HG03469 (cell line): ENCODE measurements around the gene TMPRSS12.
"Not testable (repeated sequence)": the region's sequence is repeated elsewhere in the genome, so short reads cannot be mapped to it uniquely, and the experiment has no call there.

ENCODE experiments used
- ATAC-seq: cut with Tn5 transposase; IDR thresholded peaks from one replicate; pipeline ENCODE4 v1.9.1; 2021; ENCODE audit warnings: mild to moderate bottlenecking, moderate library complexity, moderate number of reproducible peaks; ENCODE audit not compliant: unreplicated experiment

TMPRSS12 gene

DNA sequence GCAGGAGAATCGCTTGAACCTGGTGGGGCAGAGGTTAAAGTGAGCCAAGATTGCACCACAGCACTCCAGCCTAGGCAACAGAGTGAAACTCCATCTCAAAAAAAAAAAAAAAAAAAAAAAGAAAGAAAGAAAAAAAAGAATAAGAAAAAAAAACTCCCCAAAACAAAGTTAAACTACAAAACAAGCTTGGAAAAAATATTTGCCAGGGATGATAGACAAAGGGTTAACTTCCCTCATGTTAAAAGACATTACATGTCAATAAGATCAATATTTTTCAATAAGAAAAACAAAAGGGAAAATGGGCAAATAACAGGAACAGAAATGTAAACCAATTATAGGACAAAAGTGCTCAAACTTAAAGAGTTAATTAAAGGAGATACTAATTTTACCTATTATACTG, 83.2 kb downstream of the TMPRSS12 start:
- no peak for ATAC-seq

DNA sequence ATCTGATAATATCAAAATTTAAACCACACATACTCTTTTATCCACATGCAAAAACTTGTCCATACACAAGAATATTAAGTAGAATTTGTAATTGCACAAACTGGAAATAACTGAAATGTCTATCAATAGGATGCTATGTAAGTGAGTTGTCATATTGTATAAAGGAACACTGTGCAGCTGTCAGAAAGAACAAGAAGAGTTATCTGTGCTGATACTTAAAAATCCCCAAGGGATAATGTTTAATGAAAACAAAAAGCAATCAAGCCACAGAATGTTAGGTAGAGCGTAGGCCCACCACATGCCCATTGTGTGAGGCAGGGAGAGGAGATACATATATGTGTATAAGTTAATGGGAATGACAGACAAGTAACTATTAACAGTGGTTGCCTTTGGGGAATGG, 83.7 kb downstream of the TMPRSS12 start:
- no peak for ATAC-seq

DNA sequence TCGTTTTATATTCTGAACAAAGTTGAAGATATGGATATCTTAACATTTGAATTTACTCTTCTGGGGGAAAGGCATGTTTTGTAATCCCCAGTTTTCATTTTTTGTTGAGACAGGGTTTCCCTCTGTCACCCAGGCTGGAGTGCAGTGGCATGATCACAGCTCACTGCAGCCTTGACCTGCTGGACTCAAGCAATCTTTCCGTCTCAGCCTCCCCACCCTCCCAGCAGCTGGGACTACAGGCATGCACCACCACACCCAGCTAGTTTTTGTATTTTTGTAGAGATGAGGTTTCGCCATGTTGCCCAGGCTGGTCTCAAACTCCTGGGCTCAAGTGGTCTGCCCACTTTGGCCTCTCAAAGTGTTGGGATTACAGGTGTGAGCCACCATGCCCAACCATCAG, 84.2 kb downstream of the TMPRSS12 start:
- ATAC-seq, result not testable (repeated sequence)

DNA sequence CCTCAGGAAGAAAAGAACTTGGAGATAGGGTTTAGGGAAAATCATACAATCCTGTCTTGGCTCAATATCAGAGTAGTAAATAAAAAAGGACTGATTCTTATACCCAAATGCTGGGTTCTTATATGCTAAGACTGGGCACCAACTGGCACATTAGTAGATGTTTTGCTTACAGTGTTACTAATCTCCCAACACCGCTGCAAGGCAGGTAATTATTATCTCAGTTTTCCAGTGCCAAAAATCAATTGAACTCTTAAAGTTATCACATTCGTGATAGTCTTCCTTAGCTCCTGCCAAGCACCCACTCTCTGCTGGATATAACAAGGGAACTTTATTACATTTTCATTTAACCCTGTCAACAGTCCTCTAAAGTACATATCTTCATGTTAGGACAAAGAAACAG, 84.6 kb downstream of the TMPRSS12 start:
- no peak for ATAC-seq

DNA sequence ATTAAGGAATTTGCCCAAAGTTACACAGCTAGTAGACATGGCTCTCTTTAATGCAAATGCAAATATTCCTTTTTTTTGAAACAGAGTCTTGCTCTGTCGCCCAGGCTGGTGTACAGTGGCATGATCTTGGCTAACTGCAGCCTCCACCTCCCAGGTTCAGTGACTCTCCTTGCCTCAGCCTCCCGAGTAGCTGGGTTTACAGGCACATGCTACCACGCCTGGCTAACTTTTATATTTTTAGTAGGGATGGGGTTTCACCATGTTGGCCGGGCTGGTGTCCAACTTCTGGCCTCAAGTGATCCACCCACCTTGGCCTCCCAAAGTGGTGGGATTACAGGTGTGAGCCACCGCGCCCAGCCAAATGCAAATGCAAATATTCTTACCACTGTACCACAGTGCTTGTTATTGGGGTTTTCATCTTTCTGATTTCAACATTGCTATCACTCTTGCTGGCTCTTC, 85.1 kb downstream of the TMPRSS12 start:
- no peak for ATAC-seq

DNA sequence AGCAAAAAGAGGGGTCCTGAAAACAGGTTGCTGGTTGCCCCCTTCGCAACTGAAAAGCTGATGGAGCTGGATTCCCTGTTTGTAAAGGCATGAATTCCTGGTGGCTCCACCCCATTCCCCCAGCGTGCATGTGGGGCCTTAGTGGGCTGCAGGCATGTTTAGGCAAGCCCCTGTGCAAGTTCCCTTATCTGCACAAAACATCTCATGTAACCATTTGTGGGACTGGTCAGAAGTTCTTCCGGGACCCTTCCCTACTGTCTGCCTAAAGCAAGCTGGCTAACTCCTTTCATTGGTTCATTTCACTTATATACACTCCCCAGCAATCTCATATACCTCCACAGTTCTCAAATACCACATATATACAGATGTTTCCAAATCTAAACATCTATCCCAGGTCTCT, 85.7 kb downstream of the TMPRSS12 start:
- ATAC-seq, result no peak

DNA sequence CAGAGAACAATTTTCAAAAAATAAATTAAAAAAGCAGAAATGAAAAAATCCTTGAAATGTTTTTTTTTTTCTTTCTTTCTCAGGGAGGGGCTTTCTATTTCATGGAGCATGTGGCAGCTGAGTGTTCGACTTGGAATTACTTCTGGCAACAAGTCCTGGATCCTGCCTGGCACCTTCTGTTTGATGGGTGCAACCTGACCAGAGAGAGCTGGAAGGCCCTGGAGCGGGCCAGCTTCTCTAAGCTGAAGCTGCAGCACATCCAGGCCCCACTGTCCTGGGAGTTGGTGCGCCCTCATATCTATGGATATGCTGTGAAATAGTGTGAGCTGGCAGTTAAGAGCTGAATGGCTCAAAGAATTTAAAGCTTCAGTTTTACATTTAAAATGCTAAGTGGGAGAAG, 87.1 kb downstream of the TMPRSS12 start:
- ATAC-seq, result no peak

DNA sequence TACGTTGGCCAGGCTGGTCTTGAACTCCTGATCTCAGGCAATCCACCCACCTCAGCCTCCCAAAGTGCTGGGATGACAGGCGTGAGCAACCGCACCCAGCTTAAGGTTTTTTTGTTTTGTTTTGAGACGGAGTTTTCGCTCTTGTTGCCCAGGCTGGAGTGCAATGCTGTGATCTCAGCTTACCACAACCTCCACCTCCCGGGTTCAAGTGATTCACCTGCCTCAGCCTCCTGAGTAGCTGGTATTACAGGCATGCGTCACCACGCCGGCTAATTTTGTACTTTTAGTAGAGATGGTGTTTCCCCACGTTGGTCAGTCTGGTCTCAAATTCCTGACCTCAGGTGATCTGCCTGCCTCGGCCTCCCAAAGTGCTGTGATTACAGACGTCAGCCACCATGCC, 87.8 kb downstream of the TMPRSS12 start:
- not testable (repeated sequence) for ATAC-seq

DNA sequence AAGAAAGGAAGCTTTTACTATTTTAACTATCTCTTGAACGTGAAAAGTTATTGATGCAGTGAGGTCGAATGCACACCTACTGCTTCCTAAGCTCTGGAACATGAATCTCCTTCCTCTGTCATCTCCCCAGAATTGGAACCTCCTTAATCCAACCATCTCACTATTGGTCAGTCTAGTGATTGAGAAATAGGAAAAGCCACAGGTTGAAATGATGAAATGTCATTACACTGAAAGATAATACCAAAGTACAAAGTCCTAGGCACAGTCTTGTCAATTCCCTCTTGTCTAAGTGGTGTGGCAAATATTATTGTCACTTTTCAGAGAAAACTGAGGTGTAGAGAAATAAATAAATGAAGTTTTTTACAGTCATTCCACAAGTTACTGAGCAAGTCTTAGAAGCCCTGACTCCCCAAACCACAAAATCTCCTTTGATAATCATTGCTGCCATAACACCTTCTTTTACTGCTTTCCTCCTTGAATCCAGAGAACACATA, 90.1 kb downstream of the TMPRSS12 start:
- no peak for ATAC-seq

DNA sequence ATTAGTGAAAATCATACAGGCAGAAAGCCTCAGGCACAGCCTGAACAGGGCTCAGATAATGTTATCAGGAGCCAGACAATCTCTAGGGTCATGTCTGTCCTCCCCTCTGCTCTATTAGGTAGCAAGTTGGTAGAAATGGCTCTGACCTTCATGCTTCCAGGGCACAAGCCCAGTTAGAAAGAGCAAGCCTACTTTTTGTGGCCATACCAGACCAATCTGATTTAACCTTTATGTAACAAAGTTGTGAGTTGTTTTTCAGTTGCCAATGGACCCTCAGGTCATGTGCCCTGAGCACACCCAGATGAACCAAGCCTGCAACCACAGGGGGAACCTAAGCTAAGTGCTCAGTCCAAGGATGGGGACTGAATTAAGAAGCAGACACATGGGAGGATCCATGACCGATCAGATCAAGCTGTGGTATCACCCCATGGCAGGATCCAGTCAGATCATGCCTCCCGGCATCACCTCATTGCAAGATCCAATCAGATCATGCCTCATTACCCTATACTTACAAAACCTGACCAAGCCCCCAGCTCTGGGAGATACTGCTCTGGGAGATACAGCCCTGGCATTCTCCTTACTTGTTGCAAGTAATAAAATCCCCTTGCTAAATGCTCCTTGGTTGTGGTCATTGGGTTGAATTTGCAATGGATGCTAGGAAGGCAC, 90.9 kb downstream of the TMPRSS12 start:
- ATAC-seq, result no peak

DNA sequence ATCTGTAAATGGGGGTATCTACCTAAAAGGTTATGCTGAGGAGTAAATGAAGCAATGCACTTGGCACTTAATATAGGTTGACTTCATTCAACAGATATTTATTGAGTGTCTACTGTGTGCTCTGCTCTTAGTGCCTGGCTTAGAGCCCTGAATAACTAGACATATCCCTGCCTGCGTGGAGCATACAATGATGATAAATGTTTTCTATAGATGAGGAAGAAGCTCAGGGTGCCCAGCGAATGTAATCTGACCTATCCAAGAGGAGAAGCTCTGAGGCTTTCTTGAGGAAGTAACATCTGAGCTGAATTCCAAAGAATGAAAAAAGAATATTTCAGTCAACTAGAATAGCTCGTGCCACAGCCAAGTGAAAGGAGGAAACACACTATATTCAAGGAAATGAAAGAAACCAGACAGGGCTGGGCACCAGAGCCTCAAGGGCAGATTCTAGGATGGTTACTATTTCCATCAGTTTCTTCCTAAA, 91.7 kb downstream of the TMPRSS12 start:
- no peak for ATAC-seq

DNA sequence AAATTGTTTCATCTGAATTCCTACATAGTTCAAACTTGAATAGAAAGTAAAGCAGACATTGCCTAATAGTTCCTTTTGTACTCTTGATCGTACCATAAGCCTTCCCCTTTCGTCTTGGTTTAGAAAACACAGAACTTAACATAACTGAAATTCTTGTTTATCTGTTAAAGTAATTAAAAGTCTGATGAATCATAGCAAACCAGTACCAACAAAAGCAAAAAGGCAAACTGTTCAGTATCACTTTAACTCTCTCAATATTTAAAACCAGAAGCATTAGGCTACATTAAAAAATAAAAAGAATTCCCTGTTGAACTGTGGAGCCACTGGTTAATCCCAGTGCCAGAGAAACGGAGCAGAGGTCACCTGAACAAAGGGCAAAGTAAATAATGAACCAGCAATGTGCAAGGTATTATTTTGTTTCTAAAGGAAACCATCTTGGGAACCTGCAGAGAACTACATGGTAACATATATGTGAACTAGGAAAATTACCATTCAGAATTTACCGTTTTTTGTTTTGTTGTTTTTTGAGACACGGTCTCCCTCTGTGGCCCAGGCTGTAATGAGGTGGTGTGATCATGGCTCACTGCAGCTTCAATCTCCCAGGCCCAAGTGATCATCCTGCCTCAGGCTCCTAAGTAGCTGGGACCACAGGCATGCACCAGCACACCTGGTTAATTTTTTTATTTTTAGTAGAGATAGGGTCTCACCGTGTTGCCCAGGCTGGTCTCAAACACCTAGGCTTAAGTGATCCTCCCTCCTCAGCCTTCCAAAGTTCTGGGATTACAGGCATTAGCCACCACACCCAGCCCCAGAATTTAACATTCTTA, 92.5 kb downstream of the TMPRSS12 start:
- no peak for ATAC-seq

DNA sequence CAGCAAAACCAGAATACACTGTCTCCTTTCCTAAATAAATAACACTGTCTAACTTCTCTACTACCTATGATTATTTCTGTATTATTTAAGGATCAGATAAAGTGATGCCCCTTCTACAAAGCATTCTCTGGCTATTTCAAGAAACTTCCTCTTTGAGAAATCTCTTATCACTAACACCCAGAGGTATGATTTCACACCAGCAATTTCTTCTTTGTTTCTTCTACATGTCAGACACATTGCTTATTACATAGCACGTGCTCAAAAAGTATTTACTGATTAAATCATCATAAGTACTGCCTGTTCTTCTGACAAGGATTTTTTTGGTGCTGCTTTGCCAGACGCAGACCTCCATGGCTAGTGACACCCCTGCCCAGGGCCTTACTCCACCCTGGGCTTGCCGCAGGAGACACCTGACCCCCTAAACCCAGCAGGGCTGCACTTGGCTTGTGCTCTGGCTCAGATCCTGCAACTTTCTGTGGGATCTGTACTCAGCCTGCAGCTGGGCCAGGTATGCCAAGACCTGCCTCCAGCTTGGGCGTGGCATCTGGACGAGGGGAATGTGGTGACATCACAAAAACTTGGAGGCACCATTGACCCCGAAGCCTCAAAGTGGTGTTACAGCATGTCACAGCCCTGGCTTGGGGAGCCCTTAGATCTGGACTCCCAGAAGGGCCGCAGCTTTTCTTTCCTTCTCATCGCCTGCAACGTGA, 94.2 kb downstream of the TMPRSS12 start:
- no peak for ATAC-seq
